ENCODE measurements around the gene NUP153. TPM values are rescaled to one million over a fixed set of nuclear protein-coding genes. Genes with fewer than 3 reads are reported as not detected.
"Not testable (repeated sequence)": the region's sequence is repeated elsewhere in the genome, so short reads cannot be mapped to it uniquely, and the experiment has no call there.

The NUP153 gene
- total and polyA plus RNA-seq, 2 donors (not counting 1 experiment from before 2014, with no cell fraction given) = 17.9 to 70.5 TPM

- H3K4me3 Mint-ChIP-seq = no peak overlapping the region
- no peaks in the 10 kb centered on the region for H3K9me3 ChIP-seq (ENCODE audit: control extremely low read depth in 1 of 3, control insufficient read depth in 2 of 3, insufficient read depth in 1 of 3, low read length in 2 of 3)
- ATAC-seq (ENCODE audit: low read depth) (no peak), DNase-seq (no peak)
- no peaks in the 10 kb centered on the region for H3K27me3 Mint-ChIP-seq
- H3K36me3 ChIP-seq (replicated peaks in 1 of 2; ENCODE audit: control extremely low read depth in 1 of 2, control insufficient read depth in 1 of 2, extremely low read depth in 1 of 2, insufficient read depth in 2 of 2, low read length in 1 of 2) = no peaks in the 10 kb centered on the region
- no peak overlapping the region for H3K27ac Mint-ChIP-seq
- H2AFZ ChIP-seq (ENCODE audit: insufficient read depth, low read depth, low read length, poor library complexity, severe bottlenecking) = no peak overlapping the region
- TF ChIP-seq CTCF (IDR thresholded peaks at IDR 0.05) (no peak), EZH2 (IDR thresholded peaks at IDR 0.05; ENCODE audit: borderline replicate concordance, insufficient read depth, low read depth, low read length, poor library complexity, severe bottlenecking) (no peak)
- H4K20me1 ChIP-seq (ENCODE audit: control insufficient read depth, insufficient read depth, low read length, poor library complexity, severe bottlenecking) = no peaks in the 10 kb centered on the region
- peaks cover 15% of the 10 kb centered on the region for H3K79me2 ChIP-seq (ENCODE audit: control insufficient read depth, insufficient read depth, low read length)
- H3K9ac ChIP-seq (ENCODE audit: low read length) = no peak overlapping the region
- no CpG with 5 or more reads among the region's 3 CpGs for WGBS (ENCODE audit: insufficient coverage)
- H3K4me2 ChIP-seq (replicated peaks; ENCODE audit: low read depth, low read length, poor library complexity, severe bottlenecking) = no peak overlapping the region
- H3K4me1 ChIP-seq (ENCODE audit: control insufficient read depth in 2 of 2, insufficient read depth in 2 of 2, low read length in 2 of 2) = peaks cover 5 to 10% of the 10 kb centered on the region in 2 donors
- no peak overlapping the region for H3K4me3 ChIP-seq (ENCODE audit: control extremely low read depth in 1 of 5, extremely low read depth in 1 of 5, insufficient read depth in 1 of 5, low read depth in 2 of 5, low read length in 4 of 5)
- intact Hi-C loops (cut with micrococcal nuclease) = no loop called here
- H3K27ac ChIP-seq (ENCODE audit: low read length in 2 of 2) = no peak overlapping the region
- no peaks in the 10 kb centered on the region for H3K27me3 ChIP-seq (replicated peaks in 1 of 4; ENCODE audit: control extremely low read depth in 1 of 4, control insufficient read depth in 3 of 4, insufficient read depth in 4 of 4, low read length in 3 of 4)
- peaks cover 14% of the 10 kb centered on the region for H3K4me1 Mint-ChIP-seq
- no peaks in the 10 kb centered on the region for H3K9me3 Mint-ChIP-seq (ENCODE audit: insufficient read depth)
- ChIA-PET CTCF (interaction anchor here (0.6 kb wide), 1 partner anchor 211 kb away, joined by 4 read pairs; no protein-coding TSS in a partner anchor), POLR2A (no interaction called here)
Observed at GRCh38 chr6:17710331-17710730, 3.6 kb upstream of the NUP153 start.

- peaks cover 22% of the 10 kb centered on the region for H3K79me2 ChIP-seq (ENCODE audit: control insufficient read depth, insufficient read depth, low read length)
- POLR2A ChIA-PET = no interaction called here
- DNase-seq = no peak
- Mint-ChIP-seq H3K27ac (no peak overlapping the region), H3K27me3 (no peaks in the 10 kb centered on the region), H3K4me1 (peaks cover 10% of the 10 kb centered on the region), H3K4me3 (no peak overlapping the region), H3K9me3 (ENCODE audit: insufficient read depth) (no peaks in the 10 kb centered on the region)
- WGBS (ENCODE audit: insufficient coverage) = no CpG with 5 or more reads among the region's 2 CpGs
- TF ChIP-seq CTCF (IDR thresholded peaks at IDR 0.05) (no peak), EZH2 (IDR thresholded peaks at IDR 0.05; ENCODE audit: borderline replicate concordance, insufficient read depth, low read depth, low read length, poor library complexity, severe bottlenecking) (no peak)
- no peak for ATAC-seq (ENCODE audit: low read depth)
- H3K9me3 ChIP-seq (ENCODE audit: control extremely low read depth in 1 of 3, control insufficient read depth in 2 of 3, insufficient read depth in 1 of 3, low read length in 2 of 3) = no peaks in the 10 kb centered on the region
- no peak overlapping the region for H2AFZ ChIP-seq (ENCODE audit: insufficient read depth, low read depth, low read length, poor library complexity, severe bottlenecking)
- H3K9ac ChIP-seq (ENCODE audit: low read length) = no peak overlapping the region
- intact Hi-C loops (cut with micrococcal nuclease) = no loop called here
- no peak overlapping the region for H3K4me2 ChIP-seq (replicated peaks; ENCODE audit: low read depth, low read length, poor library complexity, severe bottlenecking)
- no peak overlapping the region for H3K4me3 ChIP-seq (ENCODE audit: control extremely low read depth in 1 of 5, extremely low read depth in 1 of 5, insufficient read depth in 1 of 5, low read depth in 2 of 5, low read length in 4 of 5)
- H3K4me1 ChIP-seq (ENCODE audit: control insufficient read depth in 2 of 2, insufficient read depth in 2 of 2, low read length in 2 of 2) = peaks cover 13 to 18% of the 10 kb centered on the region in 2 donors
- H3K27me3 ChIP-seq (replicated peaks in 1 of 4; ENCODE audit: control extremely low read depth in 1 of 4, control insufficient read depth in 3 of 4, insufficient read depth in 4 of 4, low read length in 3 of 4) = no peaks in the 10 kb centered on the region
- H3K36me3 ChIP-seq (replicated peaks in 1 of 2; ENCODE audit: control extremely low read depth in 1 of 2, control insufficient read depth in 1 of 2, extremely low read depth in 1 of 2, insufficient read depth in 2 of 2, low read length in 1 of 2) = no peaks in the 10 kb centered on the region
- CTCF ChIA-PET = no interaction called here
- peaks cover 5% of the 10 kb centered on the region for H4K20me1 ChIP-seq (ENCODE audit: control insufficient read depth, insufficient read depth, low read length, poor library complexity, severe bottlenecking)
- H3K27ac ChIP-seq (ENCODE audit: low read length in 2 of 2) = no peak overlapping the region
Observed at GRCh38 chr6:17709476-17709875, 2.8 kb upstream of the NUP153 start.

GRCh38 chr6:17708035-17708434 is 1.3 kb upstream of the NUP153 start:
- H3K4me2 ChIP-seq (replicated peaks; ENCODE audit: low read depth, low read length, poor library complexity, severe bottlenecking); H3K9me3 ChIP-seq (ENCODE audit: control extremely low read depth in 1 of 3, control insufficient read depth in 2 of 3, insufficient read depth in 1 of 3, low read length in 2 of 3); CTCF ChIA-PET; H3K27me3 Mint-ChIP-seq; H3K27ac Mint-ChIP-seq; ATAC-seq (ENCODE audit: low read depth); H3K9ac ChIP-seq (ENCODE audit: low read length); H3K36me3 ChIP-seq (replicated peaks in 1 of 2; ENCODE audit: control extremely low read depth in 1 of 2, control insufficient read depth in 1 of 2, extremely low read depth in 1 of 2, insufficient read depth in 2 of 2, low read length in 1 of 2); H3K4me3 Mint-ChIP-seq; H3K27ac ChIP-seq (ENCODE audit: low read length in 2 of 2); H3K4me3 ChIP-seq (ENCODE audit: control extremely low read depth in 1 of 5, extremely low read depth in 1 of 5, insufficient read depth in 1 of 5, low read depth in 2 of 5, low read length in 4 of 5); H3K9me3 Mint-ChIP-seq (ENCODE audit: insufficient read depth); H3K27me3 ChIP-seq (replicated peaks in 1 of 4; ENCODE audit: control extremely low read depth in 1 of 4, control insufficient read depth in 3 of 4, insufficient read depth in 4 of 4, low read length in 3 of 4); H2AFZ ChIP-seq (ENCODE audit: insufficient read depth, low read depth, low read length, poor library complexity, severe bottlenecking); intact Hi-C loops (cut with micrococcal nuclease); DNase-seq: not testable (repeated sequence)
- Histone ChIP-seq H3K4me1 (ENCODE audit: control insufficient read depth in 2 of 2, insufficient read depth in 2 of 2, low read length in 2 of 2) (peaks cover 27 to 33% of the 10 kb centered on the region in 2 donors), H4K20me1 (ENCODE audit: control insufficient read depth, insufficient read depth, low read length, poor library complexity, severe bottlenecking) (peaks cover 11% of the 10 kb centered on the region), H3K79me2 (ENCODE audit: control insufficient read depth, insufficient read depth, low read length) (peaks cover 37% of the 10 kb centered on the region)
- POLR2A ChIA-PET = interaction anchor here (0.7 to 2.4 kb wide), 2 partner anchors 107 to 484 kb away, joined by 6 to 10 read pairs; partner anchors contain the start of gene FAM8A1
- H3K4me1 Mint-ChIP-seq = peaks cover 17% of the 10 kb centered on the region
- WGBS (ENCODE audit: insufficient coverage) = 97% methylated on average over 5 of the region's 12 CpGs
